GM18867 (cell line): Measurements from ENCODE around the gene HACE1.
A peak's percentile ranks its signal among the peaks of the same experiment; 100 is the strongest.
"Not testable (repeated sequence)": the region's sequence is repeated elsewhere in the genome, so short reads cannot be mapped to it uniquely, and the experiment has no call there.

Experiments
- ATAC-seq: cut with Tn5 transposase; IDR thresholded peaks from one replicate; pipeline ENCODE4 v1.9.1; 2021; ENCODE audit warnings: mild to moderate bottlenecking, moderate library complexity; ENCODE audit not compliant: unreplicated experiment

Gene HACE1

DNA sequence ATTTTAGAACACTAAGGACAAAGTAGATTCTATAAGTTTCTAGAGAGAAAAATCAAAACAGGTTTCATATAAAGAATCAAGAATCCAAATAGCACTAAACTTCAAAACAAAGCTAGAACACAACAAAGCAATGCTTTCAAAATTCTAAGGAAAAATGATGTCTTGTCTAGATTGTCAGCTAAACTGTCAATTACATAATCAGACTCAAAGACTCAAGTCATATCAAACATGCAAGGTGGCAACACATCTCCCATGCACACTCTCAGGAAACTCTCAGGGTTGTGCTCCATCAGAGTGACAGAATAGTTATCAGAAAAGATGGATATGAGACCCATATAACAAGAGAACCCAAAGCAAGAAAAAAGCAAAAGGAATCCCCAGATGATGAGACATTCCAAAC, 23.9 kb downstream of the HACE1 start:
- no peak for ATAC-seq

DNA sequence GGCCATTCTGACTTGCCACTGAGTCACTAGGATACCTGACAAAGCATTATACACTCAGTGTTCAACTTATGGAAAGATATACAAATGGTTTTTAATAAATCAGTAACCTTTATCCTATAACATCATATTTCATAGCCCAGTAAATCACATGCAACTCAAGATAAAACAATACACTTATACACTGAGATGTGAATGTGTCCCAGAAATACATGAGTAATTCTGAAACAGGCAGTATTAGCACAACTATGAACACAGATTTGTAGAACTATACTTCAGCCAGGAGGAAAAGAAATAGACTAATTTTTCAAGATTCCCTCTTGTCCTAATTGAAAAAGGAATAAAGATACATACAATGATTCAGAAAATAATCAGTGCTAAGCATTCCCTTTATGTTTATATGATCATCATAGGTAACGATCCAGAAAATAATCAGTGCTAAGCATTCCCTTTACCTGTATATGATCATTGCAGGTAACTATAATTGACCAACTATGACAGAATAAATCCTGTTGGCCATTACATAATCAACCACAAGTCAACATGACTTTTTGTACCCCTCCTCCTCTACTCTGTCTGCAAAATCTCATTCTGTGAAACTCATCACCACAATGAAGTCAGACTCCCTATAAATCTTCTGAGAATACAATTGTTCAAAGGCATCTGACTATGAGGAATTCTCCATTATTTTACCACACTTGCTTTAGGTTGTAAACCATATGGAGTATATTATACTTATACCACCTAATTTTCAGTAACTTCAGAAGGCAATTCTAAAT, 30.3 kb downstream of the HACE1 start:
- ATAC-seq, result no peak

DNA sequence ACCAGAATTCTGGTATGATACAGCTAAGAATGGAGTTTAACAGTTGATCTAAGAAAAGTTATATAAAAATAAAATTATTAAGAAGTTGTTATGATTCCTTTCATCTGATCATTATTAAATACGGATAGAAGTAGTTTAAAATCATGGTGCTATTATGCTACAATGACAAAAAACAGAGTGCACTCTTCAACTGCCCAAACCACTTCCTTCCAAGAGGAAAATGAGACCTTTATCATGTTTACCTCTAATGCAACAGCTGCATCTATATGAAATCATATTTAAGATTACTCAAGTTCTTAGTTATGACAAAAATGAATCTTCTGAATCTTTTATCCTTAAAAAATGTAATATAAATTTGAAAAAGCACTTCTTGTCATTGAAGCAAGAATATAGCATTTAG, 31.2 kb downstream of the HACE1 start:
- ATAC-seq, result no peak

DNA sequence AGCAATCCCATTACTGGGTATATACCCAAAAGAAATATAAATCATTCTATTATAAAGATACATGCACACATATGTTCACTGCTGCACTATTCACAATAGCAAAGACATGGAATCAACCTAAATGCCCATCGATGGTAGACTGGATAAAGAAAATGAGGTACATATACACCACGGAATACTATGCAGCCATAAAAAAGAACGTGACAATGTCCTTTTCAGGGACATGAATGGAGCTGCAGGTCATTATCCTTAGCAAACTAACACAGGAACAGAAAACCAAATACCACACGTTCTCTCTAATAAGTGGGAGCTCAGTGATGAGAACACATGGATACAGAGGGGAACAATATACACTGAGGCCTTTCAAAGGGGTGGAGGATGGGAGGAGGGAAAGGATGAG, 38.9 kb downstream of the HACE1 start:
- not testable (repeated sequence) for ATAC-seq

DNA sequence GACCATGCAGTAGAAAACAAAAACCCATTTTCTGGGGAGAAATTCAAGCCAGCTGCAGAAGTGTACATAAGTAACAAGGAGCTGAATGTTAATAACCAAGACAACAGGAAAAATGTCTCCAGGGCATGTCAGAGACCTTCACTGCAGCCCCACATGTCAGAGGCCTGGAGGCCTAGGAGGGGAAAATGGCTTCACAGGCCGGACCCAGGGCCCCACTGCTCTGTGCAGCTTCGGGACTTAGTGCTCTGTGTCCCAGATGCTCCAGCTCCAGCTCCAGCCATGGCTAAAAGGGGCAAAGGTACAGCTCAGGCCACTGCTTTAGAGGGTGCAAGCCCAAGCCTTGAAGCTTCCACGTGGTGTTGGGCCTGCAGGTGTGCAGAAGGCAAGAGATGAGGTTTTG, 43.6 kb downstream of the HACE1 start:
- no peak for ATAC-seq

DNA sequence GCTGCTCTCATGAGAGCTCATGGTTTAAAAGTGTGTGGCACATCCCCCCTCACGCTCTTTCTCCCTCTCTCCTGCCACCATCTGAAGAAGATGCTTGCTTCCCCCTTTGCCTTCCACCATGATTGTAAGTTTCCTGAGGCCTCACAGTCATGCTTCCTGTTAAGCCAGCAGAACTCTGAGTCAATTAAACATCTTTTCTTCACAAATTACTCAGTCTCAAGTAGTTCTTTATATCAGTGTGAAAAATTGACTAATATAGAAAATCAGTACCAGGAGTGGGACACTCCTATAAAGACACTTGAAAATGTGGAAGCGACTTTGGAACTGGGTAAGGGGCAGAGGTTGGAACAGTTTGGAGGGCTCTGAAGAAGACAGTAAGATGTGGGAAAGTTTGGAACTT, 45.0 kb downstream of the HACE1 start:
- ATAC-seq, result no peak

DNA sequence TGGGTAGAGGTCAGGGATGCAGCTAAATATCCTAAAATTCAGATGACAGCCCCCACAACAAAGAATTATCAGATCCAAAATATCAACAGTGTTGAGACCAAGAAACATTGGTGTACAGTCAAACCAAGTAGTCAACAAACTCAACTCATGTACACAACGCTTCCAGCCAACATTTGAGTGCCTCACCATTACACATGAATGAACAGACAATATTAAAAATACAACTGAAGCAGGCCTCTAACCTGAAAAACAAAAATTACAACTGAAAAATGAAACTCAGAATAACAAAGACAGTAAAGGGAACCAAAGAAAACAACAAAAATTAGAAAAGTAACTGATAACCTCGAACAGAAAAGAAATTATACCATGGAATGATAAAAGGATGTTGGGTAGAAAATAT, 46.2 kb downstream of the HACE1 start:
- no peak for ATAC-seq

DNA sequence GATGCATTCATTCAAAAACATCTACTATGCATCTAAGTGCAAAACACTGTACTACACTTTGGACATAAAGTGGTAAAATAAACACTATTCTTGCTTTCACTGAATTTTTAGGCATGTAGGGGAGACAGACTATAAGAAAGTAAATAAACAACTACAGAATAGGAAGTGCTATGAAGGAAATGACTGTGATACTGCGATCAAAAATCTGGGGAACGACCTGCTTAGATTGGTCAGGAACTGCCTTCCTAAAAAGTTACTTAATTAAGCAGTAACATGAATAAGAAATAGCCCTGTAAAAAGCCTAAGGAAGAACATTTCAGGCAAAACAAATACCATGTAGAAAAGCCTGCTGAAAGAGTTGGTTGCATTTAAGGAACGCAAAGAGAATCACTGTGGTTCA, 50.6 kb downstream of the HACE1 start:
- no peak for ATAC-seq

DNA sequence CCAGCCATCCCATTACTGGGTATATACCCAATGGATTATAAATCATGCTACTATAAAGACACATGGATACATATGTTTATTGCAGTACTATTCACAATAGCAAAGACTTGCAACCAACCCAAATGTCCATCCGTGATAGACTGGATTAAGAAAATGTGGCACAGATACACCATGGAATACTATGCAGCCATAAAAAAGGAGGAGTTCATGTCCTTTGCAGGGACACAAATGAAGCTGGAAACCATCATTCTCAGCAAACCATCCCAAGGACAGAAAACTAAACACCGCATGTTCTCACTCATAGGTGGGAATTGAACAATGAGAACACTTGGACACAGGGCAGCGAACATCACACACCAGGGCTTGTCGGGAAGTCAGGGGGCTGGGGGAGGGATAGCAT, 54.4 kb downstream of the HACE1 start:
- not testable (repeated sequence) for ATAC-seq

DNA sequence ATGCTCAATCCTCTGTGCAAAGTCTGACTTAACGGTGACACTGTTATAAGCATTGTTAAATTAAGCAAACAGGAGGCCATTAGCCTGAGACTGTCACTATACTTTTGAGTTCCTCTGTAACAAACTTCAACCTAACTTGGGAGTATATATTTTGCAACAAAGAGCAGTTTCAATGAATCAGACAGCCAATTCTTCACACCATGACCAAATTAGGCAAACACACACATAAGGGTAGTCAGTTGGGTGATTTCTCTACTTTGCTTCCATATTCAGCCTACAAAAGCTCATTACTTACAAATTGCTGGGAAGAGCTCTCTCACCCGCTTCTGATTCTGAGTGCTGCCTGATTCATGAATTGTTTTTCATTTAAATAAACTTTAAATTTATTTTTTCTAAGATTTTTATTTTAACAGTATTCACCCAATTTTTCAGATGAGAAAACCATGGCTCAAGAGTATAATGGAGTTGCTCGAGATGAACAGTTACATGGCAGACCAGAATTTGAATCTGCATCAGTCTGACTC, 60.5 kb downstream of the HACE1 start:
- no peak for ATAC-seq

DNA sequence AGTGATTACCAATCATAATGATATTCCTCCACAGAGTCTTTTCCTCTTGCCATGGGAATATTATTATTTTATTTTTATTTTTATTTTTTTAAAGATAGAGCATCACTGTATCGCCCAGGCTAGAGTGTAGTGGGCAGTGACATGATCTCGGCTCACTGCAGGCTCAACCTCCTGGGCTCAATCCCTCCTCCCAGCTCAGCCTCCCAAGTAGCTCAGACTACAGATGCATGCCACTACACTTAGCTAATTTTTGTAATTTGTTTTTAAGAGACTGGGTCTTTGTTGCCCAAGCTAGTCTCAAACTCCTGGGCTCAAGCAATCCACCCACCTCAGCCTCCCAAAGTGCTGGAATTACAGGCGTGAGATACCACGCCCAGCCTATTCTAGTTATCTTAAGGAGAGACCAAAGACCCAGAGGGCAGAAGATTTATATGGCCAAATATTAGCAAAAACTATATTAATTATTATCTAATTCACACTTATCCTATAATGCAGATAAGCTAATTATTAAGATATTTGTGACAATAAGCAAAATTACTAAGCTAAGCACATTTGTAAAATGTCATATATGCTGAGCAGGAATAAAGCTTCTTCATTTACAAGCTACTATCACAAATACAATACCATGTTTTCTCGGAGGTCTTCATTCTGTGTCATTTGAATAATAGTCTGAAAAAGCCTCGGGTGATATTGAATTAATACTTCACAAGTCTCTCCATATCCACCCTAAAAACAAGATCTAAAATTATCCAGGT, 63.5 kb downstream of the HACE1 start:
- ATAC-seq, result no peak

DNA sequence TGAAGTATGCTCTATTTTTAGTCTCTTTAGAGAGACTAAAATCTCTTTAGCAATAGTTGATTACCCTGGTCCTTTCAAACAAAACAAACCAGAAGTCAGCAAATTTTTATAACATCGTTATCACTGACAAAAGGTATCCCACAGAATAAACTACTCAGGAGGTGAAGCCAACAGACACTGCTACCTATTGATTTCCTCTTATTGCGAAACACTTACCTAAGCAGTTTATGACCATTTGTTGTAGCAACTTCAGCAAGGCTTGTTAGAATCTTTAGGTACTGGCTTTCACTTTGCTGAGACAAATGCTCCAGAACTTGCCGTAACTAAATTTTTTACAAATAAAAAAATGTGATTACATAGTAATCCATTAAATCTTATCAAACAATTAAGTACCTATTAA, 64.4 kb downstream of the HACE1 start:
- ATAC-seq, result no peak

DNA sequence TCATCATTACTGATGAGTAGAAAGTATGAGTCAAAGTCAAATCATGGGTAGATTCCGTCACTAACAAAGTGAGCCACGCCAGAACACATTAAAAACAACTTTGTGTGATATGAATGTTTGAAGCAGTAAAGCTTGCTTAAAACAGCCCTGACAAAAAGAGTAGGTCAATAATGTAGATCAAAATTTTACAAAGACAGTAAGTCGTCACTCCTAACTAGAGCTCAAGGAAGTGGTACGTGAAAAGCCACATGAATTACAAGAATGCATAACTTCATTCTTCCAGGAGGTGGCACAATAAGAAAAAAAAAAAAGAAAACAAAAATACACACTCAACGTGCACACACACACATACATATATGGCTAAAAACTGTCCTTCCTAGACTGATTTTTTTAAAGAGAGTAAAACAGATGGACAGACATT, 69.9 kb downstream of the HACE1 start:
- ATAC-seq, result peak; percentile 83

DNA sequence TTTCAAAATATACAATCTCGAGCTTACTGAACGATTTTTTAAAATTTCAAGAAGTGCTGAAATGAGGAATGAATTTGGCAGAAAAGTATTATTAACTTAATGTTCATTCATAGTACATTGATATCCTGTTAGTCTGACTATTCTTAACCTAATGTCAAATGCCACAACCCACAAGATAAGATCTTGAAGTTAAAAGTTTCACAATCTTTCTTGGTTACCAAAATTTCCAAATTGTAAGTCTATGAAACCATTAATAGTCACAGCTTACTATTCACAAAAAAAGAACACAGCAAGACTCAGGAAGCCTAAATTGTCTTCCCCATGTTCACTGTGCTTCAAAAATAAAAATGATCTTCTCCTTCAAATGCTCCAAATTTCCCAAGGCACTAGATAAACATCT, 71.3 kb downstream of the HACE1 start:
- ATAC-seq, result no peak

DNA sequence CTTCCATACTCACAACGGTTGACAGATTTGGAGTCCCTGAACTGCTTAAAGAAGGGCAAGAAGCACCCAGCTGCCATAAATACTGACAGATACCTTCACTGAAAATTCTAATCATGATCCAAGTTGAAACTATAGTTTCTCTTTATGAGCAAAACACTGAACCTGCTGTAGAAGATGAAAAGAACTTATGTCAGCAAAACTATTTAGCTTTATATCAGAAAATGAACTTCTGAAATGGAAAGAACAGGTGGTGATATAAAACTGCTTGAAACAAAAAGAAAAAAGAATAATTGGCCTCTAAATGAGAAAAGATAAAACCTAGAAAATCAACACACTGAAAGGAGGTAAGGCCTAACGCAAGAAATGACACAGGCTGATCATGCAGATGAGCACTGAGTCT, 72.4 kb downstream of the HACE1 start:
- no peak for ATAC-seq

DNA sequence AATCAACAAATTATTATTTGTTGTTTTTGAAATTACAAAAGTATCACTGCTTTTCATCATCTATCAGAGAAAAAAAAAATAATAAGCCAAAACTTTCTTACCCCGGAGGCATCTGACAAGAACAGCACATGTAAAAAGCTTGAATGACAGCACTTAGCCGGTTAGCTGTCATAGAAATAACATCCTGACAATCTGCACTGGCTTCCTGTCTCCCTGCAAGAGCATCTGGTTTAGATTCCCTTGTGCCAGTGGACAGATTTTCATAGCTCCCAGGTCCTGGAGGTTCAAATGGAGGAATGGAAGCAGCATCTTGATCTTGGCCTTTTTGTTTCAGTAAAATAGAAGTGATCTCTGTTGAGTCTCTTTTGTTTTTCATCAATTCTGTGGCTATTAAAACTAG, 74.8 kb downstream of the HACE1 start:
- ATAC-seq, result no peak

DNA sequence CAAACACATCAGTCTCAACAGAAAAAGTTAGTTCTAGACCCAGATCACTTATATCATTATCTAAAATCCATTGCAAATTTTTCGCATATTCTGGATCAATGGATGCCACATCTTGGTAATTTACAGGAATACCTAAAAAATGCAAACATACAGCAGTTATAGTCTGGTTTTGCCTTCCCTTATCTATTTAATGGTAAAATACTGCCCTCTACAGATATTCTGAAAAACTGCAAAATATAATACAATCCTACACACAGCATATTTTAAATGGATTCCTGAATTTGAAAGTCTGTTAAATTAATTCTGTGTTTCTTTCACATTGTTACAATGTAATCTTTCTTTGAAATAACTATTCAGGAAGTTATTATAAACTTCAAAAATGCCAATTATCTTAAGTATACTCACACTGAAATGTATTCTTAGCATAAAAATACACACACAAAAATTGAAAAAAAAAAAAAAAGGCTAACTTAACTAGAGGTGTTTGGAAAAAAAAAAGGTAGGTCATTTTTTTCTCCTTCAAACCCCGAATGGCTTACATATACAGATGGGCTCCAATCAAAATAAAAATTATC, 88.4 kb downstream of the HACE1 start:
- ATAC-seq, result peak; percentile 84

DNA sequence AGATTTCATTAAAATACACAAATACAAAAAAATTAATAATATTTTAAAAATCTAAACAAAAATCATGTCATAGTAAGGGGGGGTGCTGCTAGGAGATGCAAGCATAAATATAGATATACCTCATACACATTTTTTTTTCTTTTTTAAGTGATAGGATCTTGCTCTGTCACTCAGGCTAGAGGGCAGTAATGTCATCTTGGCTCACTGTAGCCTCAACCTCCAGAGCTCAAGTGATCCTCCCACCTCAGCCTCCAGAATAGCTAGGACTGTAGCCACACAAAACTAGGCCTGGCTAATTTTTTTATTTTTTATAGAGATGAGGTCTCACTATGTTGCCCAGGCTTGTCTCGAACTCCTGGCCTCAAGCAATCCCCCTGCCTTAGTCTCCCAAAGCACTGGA, 90.8 kb downstream of the HACE1 start:
- ATAC-seq, result no peak

DNA sequence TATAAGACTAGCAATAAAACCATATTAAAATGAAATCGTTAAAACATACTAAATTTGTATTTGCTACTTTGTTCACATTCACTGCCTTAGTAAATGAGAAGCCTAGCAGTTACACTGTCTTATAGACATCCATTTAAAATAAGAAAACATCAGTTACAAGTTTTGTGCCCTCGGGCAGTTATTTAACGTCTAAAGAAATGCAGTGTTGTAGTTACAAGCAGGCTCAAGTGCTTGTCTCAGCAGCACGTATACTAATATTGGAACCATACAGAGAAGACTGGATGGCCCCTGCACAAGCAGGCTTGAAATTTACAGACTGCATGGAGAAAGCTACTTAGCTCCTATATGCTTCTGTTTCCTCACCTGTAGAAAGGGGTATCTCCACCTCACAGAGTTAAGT, 93.1 kb downstream of the HACE1 start:
- no peak for ATAC-seq

DNA sequence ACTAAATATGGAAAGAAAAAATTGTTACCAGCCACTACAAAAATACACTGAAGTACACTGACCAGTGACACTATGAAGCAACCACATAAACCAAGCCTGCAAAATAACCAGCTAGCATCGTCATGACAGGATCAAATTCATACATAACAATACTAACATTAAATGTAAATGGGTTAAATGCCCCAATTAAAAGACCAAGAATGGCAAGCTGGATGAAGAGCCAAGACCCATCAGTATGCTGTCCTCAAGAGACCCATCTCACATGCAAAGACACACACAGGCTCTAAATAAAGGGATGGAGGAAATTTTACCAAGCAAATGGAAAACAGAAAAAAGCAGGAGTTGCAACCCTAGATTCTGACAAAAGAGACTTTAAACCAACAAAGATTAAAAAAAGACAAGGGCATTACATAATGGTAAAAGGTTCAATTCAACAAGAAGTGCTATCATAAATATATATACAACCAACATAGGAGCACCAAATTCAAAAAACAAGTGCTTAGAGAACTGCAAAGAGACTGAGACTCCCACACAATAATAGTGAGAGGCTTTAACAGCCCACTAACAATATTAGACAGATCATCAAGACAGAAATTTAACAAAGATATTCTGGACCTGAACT, 104.8 kb downstream of the HACE1 start:
- no peak for ATAC-seq

DNA sequence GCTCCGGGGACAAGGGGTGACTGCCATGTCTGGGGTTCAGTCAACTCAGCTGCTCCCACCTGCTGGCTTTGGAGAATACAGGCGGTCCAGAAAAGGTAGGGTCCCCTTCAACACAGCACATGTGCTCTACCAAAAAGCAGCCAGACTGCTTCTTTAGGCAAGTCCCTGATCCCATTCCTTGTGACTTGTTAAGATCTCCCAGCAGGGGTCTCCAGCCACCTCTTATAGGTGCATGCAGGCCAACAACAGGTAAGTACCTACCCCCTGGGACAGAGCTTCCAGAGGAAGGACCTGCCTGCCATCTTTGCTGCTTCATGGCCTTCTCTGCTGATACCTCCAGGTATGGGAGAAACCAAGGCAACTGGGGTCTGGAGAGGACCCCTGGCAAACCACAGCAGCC, 106.5 kb downstream of the HACE1 start:
- ATAC-seq, result no peak
